Fibroblast of the aortic adventitia (primary cell): ENCODE measurements around the gene GON4L. TPM values are rescaled to one million over a fixed set of nuclear protein-coding genes. Genes with fewer than 3 reads are reported as not detected.
"Not testable (repeated sequence)": the region's sequence is repeated elsewhere in the genome, so short reads cannot be mapped to it uniquely, and the experiment has no call there.

ENCODE experiments used
- DNase-seq: peaks from one replicate; pipeline ENCODE4 v3.0.0-alpha.2; 2010; ENCODE audit warnings: low read depth
- H3K4me3 ChIP-seq: 2 replicates; pipeline ENCODE4 v1.5.1; 2011; ENCODE audit warnings: low read depth, mild to moderate bottlenecking, control low read depth, low read length, moderate library complexity
- CTCF ChIP-seq: IDR thresholded peaks from 2 replicates; pipeline ENCODE4 v1.5.1; 2011; ENCODE audit warnings: mild to moderate bottlenecking, low read length, control low read depth, inconsistent platforms; ENCODE audit not compliant: insufficient read depth
- total RNA-seq: library from RNA; depleted of rRNA; stranded (reverse); fragments of >200 nt; gene quantifications from 2 replicates; pipeline ENCODE4 v1.2.3, GENCODE V29; 2012; ENCODE audit warnings: low replicate concordance

The GON4L gene
- total RNA-seq, 1 donor = 39.9 TPM

GRCh38 chr1:155897746-155898145 lies 40.7 kb upstream of the GON4L start:
- TF ChIP-seq CTCF = no peak
- no peak for DNase-seq

GRCh38 chr1:155896476-155896875 lies 39.5 kb upstream of the GON4L start:
- not testable (repeated sequence) for DNase-seq, H3K4me3 ChIP-seq

More at GRCh38 chr1:155897746-155898145, 40.7 kb upstream of the GON4L start:
- no peak overlapping the region for H3K4me3 ChIP-seq

GRCh38 chr1:155895617-155896016 lies 38.6 kb upstream of the GON4L start:
- DNase-seq = not testable (repeated sequence)

GRCh38 chr1:155893389-155894142 lies 36.6 kb upstream of the GON4L start:
- H3K4me3 ChIP-seq = no peak overlapping the region
- peak; percentile 83 for DNase-seq
- TF ChIP-seq CTCF = no peak

More at GRCh38 chr1:155895617-155896016, 38.6 kb upstream of the GON4L start:
- not testable (repeated sequence) for H3K4me3 ChIP-seq

GRCh38 chr1:155892796-155893195 lies 35.8 kb upstream of the GON4L start:
- peak; percentile 84 for DNase-seq
- H3K4me3 ChIP-seq = no peak overlapping the region

GRCh38 chr1:155890251-155890650 lies 33.2 kb upstream of the GON4L start:
- no peak for TF ChIP-seq CTCF
- peak; percentile 37 for DNase-seq
- no peak overlapping the region for H3K4me3 ChIP-seq

More at GRCh38 chr1:155892796-155893195, 35.8 kb upstream of the GON4L start:
- no peak for TF ChIP-seq CTCF

- H3K4me3 ChIP-seq = no peak overlapping the region
- DNase-seq = peak; percentile 74
- TF ChIP-seq CTCF = no peak
These were observed 32.6 kb upstream of the GON4L start for GRCh38 chr1:155889566-155889965.

GRCh38 chr1:155888481-155888880 lies 31.5 kb upstream of the GON4L start:
- no peak overlapping the region for H3K4me3 ChIP-seq
- no peak for TF ChIP-seq CTCF
- no peak for DNase-seq
